ENCODE data around the gene ZNF483. TPM values are rescaled to one million over a fixed set of nuclear protein-coding genes. Genes with fewer than 3 reads are reported as not detected.
"Not testable (repeated sequence)": the region's sequence is repeated elsewhere in the genome, so short reads cannot be mapped to it uniquely, and the experiment has no call there.

The ZNF483 gene
- total RNA-seq, 1 donor from 2014 or later = 20.3 TPM

- no peak for TF ChIP-seq CTCF (IDR thresholded peaks at IDR 0.05; ENCODE audit: unreplicated experiment)
- H3K4me1 Mint-ChIP-seq (ENCODE audit: low read depth) = no peaks in the 10 kb centered on the region
- no peak overlapping the region for H3K4me3 Mint-ChIP-seq (ENCODE audit: low read depth)
- no peak overlapping the region for H3K27ac Mint-ChIP-seq
- H3K27me3 Mint-ChIP-seq = no peaks in the 10 kb centered on the region
- peaks cover 26% of the 10 kb centered on the region for H3K9me3 Mint-ChIP-seq (ENCODE audit: low read depth)
- DNase-seq (ENCODE audit: low spot score, unreplicated experiment) = no peak
- peaks cover 62% of the 10 kb centered on the region for H3K36me3 Mint-ChIP-seq (ENCODE audit: insufficient read depth)
Observed at GRCh38 chr9:111566234-111566633, 41.3 kb downstream of the ZNF483 start.

- Mint-ChIP-seq H3K36me3 (ENCODE audit: insufficient read depth) (peaks cover 63% of the 10 kb centered on the region), H3K9me3 (ENCODE audit: low read depth) (peaks cover 26% of the 10 kb centered on the region)
- not testable (repeated sequence) for H3K27me3 Mint-ChIP-seq; H3K4me1 Mint-ChIP-seq (ENCODE audit: low read depth); DNase-seq (ENCODE audit: low spot score, unreplicated experiment); H3K27ac Mint-ChIP-seq; H3K4me3 Mint-ChIP-seq (ENCODE audit: low read depth)
Observed at GRCh38 chr9:111568127-111568526, 43.1 kb downstream of the ZNF483 start.

- Mint-ChIP-seq H3K9me3 (ENCODE audit: low read depth) (peaks cover 19% of the 10 kb centered on the region), H3K27ac (no peak overlapping the region), H3K27me3 (no peaks in the 10 kb centered on the region), H3K36me3 (ENCODE audit: insufficient read depth) (peaks cover 63% of the 10 kb centered on the region), H3K4me1 (ENCODE audit: low read depth) (no peaks in the 10 kb centered on the region), H3K4me3 (ENCODE audit: low read depth) (no peak overlapping the region)
- TF ChIP-seq CTCF (IDR thresholded peaks at IDR 0.05; ENCODE audit: unreplicated experiment) = no peak
- no peak for DNase-seq (ENCODE audit: low spot score, unreplicated experiment)
Observed at GRCh38 chr9:111572950-111573604, 48.1 kb downstream of the ZNF483 start.

- no peak for TF ChIP-seq CTCF (IDR thresholded peaks at IDR 0.05; ENCODE audit: unreplicated experiment)
- Mint-ChIP-seq H3K36me3 (ENCODE audit: insufficient read depth) (peaks cover 11% of the 10 kb centered on the region), H3K27me3 (no peaks in the 10 kb centered on the region), H3K27ac (no peak overlapping the region), H3K4me3 (ENCODE audit: low read depth) (no peak overlapping the region), H3K4me1 (ENCODE audit: low read depth) (no peaks in the 10 kb centered on the region), H3K9me3 (ENCODE audit: low read depth) (no peaks in the 10 kb centered on the region)
- DNase-seq (ENCODE audit: low spot score, unreplicated experiment) = no peak
Observed at GRCh38 chr9:111582888-111583287, 57.9 kb downstream of the ZNF483 start.

GRCh38 chr9:111586378-111586777 lies 61.4 kb downstream of the ZNF483 start:
- H3K36me3 Mint-ChIP-seq (ENCODE audit: insufficient read depth) = peaks cover 7% of the 10 kb centered on the region
- no peaks in the 10 kb centered on the region for H3K27me3 Mint-ChIP-seq
- H3K27ac Mint-ChIP-seq = no peak overlapping the region
- no peaks in the 10 kb centered on the region for H3K9me3 Mint-ChIP-seq (ENCODE audit: low read depth)
- no peak for TF ChIP-seq CTCF (IDR thresholded peaks at IDR 0.05; ENCODE audit: unreplicated experiment)
- H3K4me3 Mint-ChIP-seq (ENCODE audit: low read depth) = no peak overlapping the region
- H3K4me1 Mint-ChIP-seq (ENCODE audit: low read depth) = no peaks in the 10 kb centered on the region
- no peak for DNase-seq (ENCODE audit: low spot score, unreplicated experiment)

GRCh38 chr9:111588846-111589245 lies 63.9 kb downstream of the ZNF483 start:
- no peaks in the 10 kb centered on the region for H3K27me3 Mint-ChIP-seq
- no peaks in the 10 kb centered on the region for H3K4me1 Mint-ChIP-seq (ENCODE audit: low read depth)
- no peak for TF ChIP-seq CTCF (IDR thresholded peaks at IDR 0.05; ENCODE audit: unreplicated experiment)
- H3K36me3 Mint-ChIP-seq (ENCODE audit: insufficient read depth) = peaks cover 13% of the 10 kb centered on the region
- H3K9me3 Mint-ChIP-seq (ENCODE audit: low read depth) = no peaks in the 10 kb centered on the region
- no peak overlapping the region for H3K27ac Mint-ChIP-seq
- H3K4me3 Mint-ChIP-seq (ENCODE audit: low read depth) = no peak overlapping the region
- DNase-seq (ENCODE audit: low spot score, unreplicated experiment) = no peak
